GM10266 (cell line): Measurements from ENCODE around the gene ARFGAP1.

ENCODE experiments used
- DNase-seq: peaks from one replicate; pipeline ENCODE4 v3.0.0; 2012; ENCODE audit errors: extremely low spot score
- TF ChIP-seq, protein P1 (sequence below): IDR thresholded peaks from 2 replicates; pipeline ENCODE4 v1.5.1; 2012; ENCODE audit warnings: mild to moderate bottlenecking, low read depth; ENCODE audit not compliant: control insufficient read depth, insufficient read depth; ENCODE audit errors: missing control alignments

ARFGAP1 gene

DNA sequence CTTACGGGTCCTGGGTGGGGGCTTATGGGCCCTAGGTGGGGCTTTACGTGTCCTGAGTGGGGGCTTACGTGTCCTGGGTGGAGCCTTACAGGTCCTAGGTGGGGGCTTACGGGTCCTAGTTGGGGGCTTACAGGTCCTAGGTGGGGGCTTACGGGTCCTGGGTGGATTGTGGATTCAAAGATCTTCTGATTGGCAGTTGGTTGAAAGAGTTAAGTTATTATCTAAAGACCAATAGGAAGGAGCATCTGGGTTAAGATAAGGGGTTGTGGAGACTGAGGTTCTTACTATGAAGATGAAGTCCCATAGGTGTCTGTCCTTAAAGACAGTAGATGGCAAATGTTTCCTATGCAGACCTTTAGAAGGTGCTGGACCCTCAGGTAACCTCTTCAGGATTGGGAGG lies 45.4 kb upstream of the ARFGAP1 start:
- TF ChIP-seq, protein P1, sequence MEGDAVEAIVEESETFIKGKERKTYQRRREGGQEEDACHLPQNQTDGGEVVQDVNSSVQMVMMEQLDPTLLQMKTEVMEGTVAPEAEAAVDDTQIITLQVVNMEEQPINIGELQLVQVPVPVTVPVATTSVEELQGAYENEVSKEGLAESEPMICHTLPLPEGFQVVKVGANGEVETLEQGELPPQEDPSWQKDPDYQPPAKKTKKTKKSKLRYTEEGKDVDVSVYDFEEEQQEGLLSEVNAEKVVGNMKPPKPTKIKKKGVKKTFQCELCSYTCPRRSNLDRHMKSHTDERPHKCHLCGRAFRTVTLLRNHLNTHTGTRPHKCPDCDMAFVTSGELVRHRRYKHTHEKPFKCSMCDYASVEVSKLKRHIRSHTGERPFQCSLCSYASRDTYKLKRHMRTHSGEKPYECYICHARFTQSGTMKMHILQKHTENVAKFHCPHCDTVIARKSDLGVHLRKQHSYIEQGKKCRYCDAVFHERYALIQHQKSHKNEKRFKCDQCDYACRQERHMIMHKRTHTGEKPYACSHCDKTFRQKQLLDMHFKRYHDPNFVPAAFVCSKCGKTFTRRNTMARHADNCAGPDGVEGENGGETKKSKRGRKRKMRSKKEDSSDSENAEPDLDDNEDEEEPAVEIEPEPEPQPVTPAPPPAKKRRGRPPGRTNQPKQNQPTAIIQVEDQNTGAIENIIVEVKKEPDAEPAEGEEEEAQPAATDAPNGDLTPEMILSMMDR: no peak
- DNase-seq: no peak

DNA sequence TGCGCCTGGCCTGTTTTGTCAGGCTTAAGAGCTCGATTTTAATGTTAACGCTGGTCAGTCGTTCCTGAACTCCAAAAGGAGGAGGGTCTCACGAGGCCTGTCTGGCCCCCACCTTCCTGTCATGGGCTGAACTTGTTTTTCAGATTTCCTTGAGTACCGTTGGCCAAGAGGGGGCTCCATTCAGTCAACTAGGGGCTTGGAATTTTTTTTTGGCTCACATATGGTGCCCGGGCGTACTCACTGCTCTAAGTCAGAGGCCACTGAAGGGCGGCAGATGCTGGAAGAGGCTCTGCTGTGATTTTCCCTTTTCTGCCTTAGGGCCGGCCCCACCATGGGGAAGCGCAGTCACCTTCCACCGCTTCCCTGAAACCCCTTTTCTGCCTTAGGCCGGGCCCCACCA lies 43.8 kb upstream of the ARFGAP1 start:
- DNase-seq: no peak
- TF ChIP-seq, protein P1: no peak

DNA sequence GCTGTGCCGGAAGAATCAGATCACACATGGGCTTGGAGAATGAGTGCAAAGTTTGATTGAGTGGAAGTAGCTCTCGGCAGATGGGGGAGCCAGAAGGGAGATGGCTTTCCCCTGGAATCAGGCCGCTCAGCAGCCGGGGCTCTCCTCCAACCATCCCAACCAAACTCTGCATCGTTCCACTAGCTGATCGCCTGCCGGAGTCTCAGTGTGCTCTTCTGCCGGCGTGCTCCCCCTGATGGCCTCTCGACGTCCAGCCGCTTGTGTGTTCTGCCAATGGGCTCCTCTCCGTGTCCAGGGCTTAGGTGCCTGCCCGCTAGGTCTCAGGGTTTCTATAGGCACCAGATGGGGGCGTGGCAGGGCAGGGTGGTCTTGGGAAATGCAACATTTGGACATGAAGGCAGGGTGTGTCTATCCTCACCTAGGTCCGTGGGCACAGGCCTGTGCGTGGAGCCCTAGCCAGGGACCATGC lies 41.8 kb upstream of the ARFGAP1 start:
- no peak for DNase-seq
- TF ChIP-seq, protein P1: peak; percentile 56

DNA sequence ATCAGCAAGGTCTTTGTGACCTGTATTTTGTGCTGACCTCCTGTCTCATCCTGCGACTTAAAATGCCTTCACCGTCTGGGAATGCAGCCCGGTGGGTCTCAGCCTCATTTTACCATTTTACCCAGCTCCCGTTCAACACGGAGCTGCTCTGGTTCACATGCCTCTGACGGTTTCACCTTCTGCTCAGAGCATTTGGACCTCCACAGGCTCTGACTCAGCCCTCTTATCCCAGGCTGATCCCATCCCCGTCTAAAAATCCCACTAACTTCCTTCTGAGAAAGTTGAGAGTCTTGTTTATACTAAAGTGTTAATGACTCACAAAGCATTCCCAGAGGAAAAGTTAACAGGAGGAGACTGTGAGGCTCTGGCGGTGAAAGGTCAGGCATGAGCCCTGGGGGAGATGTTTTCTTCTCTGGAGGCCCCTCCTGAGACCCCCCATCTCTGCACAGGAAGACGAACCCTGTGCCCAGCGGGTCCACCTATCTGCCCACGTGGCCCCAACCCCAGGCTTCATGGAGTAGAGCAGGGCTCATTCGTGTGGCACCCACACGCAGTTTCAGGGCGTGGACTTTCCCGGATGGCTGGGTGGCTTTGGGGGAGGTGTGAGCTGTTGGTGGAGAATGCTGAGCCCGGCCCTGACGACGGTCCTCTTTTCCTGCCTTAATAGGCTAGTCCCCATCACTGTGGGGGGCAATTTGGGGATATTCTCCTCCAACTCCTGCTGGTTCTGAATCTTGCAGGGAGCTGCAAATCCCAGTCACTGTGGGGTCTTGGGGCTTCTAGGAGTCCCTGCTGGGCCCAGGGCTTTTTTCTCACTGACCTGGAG lies 40.2 kb upstream of the ARFGAP1 start:
- no peak for DNase-seq
- TF ChIP-seq, protein P1: no peak

DNA sequence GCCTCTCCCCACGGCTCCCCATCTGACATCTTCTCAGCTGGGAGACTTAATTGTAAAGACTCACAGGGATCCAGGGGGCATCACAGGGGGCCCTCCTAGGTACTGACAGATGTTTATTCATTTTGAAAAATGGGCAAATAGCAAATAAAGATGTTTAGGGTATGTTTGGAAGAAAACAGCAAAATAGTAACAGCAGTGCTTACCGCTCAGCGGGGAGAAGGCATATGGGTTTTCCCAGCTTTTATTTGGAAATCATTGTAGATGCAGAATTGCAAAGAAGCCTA lies 39.6 kb upstream of the ARFGAP1 start:
- DNase-seq: no peak

DNA sequence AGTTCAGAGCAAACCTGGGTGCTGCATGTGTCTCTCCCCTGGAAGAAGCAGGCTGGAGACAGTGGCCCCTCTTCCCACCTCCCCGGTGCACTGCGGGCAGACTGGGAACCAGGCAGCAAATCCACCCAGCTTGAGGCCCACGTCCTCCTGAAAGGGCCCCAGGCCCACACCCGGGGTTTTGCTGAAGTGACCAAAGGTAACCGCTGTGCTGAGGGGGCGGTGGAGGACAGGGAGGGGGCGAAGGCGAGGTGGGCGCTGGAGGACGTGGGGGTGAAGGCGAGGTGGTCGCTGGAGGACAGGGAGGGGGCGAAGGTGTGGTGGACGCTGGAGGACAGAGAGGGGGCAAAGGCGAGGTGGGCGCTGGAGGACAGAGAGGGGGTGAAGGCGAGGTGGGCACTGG lies 38.7 kb upstream of the ARFGAP1 start:
- no peak for DNase-seq
- TF ChIP-seq, protein P1: no peak

More for the DNA sequence above, 39.6 kb upstream of the ARFGAP1 start:
- TF ChIP-seq, protein P1: no peak

DNA sequence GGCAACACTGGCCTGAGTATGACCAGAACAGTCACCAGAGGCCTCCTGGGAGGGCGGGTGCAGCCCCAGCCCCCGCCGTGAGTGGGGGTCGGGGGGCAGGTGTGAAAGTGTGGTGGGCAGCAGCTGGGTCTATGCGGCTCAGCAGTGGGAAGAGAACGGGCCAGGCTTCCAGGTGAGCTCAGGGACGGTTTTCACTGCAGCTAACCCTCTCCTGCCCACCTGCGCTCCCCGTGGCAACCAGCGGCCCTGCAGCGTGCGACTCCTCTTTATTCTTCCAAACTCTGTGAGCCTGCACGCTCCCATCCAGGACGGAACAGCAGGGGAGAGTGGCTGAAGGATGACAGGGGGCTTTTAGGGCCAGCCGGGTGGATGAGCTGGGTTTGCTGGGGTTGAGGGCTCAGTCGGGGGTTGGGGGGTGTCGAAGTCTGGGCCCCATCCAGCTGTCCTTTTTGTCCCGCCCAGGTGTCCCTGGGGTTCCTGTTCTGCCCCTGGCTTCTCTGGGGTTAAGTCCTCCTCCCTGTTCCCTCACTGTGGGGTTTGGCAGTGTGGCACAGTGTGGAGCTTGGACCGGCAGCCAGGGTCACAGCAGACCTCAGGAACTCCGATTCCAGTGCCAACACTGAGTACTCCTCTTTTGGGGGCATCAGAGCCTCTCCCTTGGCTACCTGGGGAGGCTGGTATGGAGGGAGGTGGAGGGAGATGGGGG lies 37.8 kb upstream of the ARFGAP1 start:
- DNase-seq: no peak

More for the DNA sequence above, 37.8 kb upstream of the ARFGAP1 start:
- TF ChIP-seq, protein P1: peak; percentile 61
